HepG2 (cell line): ENCODE measurements around the gene ZNF17. TPM values are rescaled to one million over a fixed set of nuclear protein-coding genes. Genes with fewer than 3 reads are reported as not detected.

ENCODE experiments used
- FOXM1 ChIP-seq: sonication (generic); formaldehyde crosslinking; IDR thresholded peaks from 2 replicates; pipeline ENCODE4 v1.5.0; 2020; ENCODE audit warnings: missing genetic modification reagents
- KDM6A ChIP-seq: IDR thresholded peaks from 2 replicates; pipeline ENCODE4 v1.6.1; 2016; ENCODE audit warnings: low read depth
- ZNF205 ChIP-seq: IDR thresholded peaks from 2 replicates; pipeline ENCODE4 v1.6.1; 2018; ENCODE audit warnings: missing biosample characterization, missing genetic modification reagents
- ZNF30 ChIP-seq: sonication (generic); formaldehyde crosslinking; IDR thresholded peaks from 2 replicates; pipeline ENCODE4 v1.5.0; 2020; ENCODE audit warnings: mild to moderate bottlenecking, missing genetic modification reagents
- ZNF614 ChIP-seq: IDR thresholded peaks from 2 replicates; pipeline ENCODE4 v1.6.1; 2018; ENCODE audit warnings: missing biosample characterization, missing genetic modification reagents, inconsistent platforms, borderline replicate concordance
- polyA plus RNA-seq, 8 experiments: library from polyadenylated mRNA; depleted of rRNA in 3 of 8; stranded (reverse) in 7 of 8; unstranded in 1 of 8; fragments of >200 nt; fragmentation: Illumina TruSeq in 4 of 8; extraction: Trizol in 4 of 8; gene quantifications; 2 replicates each; pipeline versions ENCODE4 v1.2.1 to v1.2.3, GENCODE V29; 2011 to 2016; ENCODE audit warnings: low read depth in 4 of 8, missing spikeins in 1 of 8, mixed read lengths in 1 of 8; ENCODE audit not compliant: insufficient read depth in 1 of 8
- total RNA-seq, 5 experiments: library from RNA; depleted of rRNA; stranded (reverse); fragments of >200 nt; fragmentation: Illumina TruSeq; extraction: Trizol; gene quantifications; 2 replicates each; pipeline ENCODE4 v1.2.3, GENCODE V29; 2016; ENCODE audit warnings: low read depth in 1 of 5
- TF ChIP-seq, protein P1 (sequence below): sonication (generic); formaldehyde crosslinking; IDR thresholded peaks from 2 replicates; pipeline ENCODE4 v1.5.0; 2020; ENCODE audit warnings: mild to moderate bottlenecking, missing genetic modification reagents
- TF ChIP-seq, protein P2 (sequence below): sonication (generic); formaldehyde crosslinking; IDR thresholded peaks from 2 replicates; pipeline ENCODE4 v1.4.0; 2020; ENCODE audit warnings: missing genetic modification reagents, low read depth, mild to moderate bottlenecking, borderline replicate concordance
- TF ChIP-seq, protein P3 (sequence below): sonication (generic); formaldehyde crosslinking; IDR thresholded peaks from 2 replicates; pipeline ENCODE4 v1.4.0; 2020; ENCODE audit warnings: missing genetic modification reagents
- TF ChIP-seq, protein P4 (sequence below): conservative IDR thresholded peaks from 2 replicates; pipeline ENCODE4 v1.6.1; 2018; ENCODE audit warnings: missing genetic modification reagents
- TF ChIP-seq, protein P5 (sequence below): IDR thresholded peaks from 2 replicates; pipeline ENCODE4 v1.6.1; 2016; ENCODE audit warnings: missing compliant biosample characterization, missing genetic modification reagents, borderline replicate concordance
- TF ChIP-seq, protein P6 (sequence below): sonication (generic); formaldehyde crosslinking; IDR thresholded peaks from 2 replicates; pipeline ENCODE4 v1.4.0; 2020; ENCODE audit warnings: missing genetic modification reagents
- TF ChIP-seq, protein P7 (sequence below), 2 experiments: fragments of 450-650 bp in 1 of 2; sonication (generic) in 1 of 2; formaldehyde crosslinking; IDR thresholded peaks; 2 replicates each; pipeline versions ENCODE4 v1.5.0 to v1.8.0; 2020 to 2022; ENCODE audit warnings: mild to moderate bottlenecking in 1 of 2, missing genetic modification reagents in 1 of 2

ZNF17 gene
- total and polyA plus RNA-seq, 2 of the 13 experiments (the other 11 are each of a cell fraction or from before 2014, with no cell fraction given), result 3.7 to 10.1 TPM

DNA sequence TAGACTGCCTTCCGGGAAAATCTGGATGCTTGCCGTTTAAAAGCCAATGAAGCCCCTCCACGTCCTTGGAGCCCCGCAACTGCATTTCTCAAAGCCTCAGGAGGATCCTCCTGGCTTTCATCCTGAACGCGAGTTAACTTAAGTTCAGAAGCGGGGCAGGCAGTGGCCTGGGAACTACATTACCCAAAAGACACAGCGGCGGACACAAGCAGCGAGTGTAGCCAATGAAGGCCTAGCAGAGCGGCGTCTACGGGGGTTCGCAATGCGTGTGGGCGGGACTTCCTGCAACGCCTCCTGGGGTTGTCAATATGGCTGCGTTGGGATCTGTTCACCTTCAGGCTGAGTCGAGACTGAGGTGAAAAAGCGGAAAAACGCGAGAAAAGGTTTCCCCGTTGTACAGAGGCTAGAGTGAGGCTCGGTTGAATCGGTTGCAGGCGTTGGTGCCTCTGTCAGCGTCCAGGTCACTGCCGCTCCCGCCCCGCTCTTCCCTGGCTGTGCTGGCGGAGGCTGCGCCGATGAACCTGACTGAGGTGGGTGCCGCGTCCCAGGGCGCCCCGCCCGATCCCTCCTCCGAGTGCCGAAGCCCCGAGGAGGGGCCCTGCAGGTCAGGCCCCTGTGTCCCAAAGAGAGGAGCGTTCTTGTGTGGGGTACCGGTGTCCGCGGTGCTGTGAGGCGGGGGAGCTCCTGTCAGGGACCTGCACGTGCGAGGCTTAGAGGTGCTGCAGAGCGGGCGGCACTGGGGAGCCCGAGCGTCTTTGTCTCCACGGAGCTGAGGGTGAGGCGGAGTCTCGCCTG, at the start of gene ZNF17 (continued):
- TF ChIP-seq, protein P1, sequence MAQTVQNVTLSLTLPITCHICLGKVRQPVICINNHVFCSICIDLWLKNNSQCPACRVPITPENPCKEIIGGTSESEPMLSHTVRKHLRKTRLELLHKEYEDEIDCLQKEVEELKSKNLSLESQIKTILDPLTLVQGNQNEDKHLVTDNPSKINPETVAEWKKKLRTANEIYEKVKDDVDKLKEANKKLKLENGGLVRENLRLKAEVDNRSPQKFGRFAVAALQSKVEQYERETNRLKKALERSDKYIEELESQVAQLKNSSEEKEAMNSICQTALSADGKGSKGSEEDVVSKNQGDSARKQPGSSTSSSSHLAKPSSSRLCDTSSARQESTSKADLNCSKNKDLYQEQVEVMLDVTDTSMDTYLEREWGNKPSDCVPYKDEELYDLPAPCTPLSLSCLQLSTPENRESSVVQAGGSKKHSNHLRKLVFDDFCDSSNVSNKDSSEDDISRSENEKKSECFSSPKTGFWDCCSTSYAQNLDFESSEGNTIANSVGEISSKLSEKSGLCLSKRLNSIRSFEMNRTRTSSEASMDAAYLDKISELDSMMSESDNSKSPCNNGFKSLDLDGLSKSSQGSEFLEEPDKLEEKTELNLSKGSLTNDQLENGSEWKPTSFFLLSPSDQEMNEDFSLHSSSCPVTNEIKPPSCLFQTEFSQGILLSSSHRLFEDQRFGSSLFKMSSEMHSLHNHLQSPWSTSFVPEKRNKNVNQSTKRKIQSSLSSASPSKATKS (CRISPR knock-in tag), result no peak
- TF ChIP-seq, protein P2, sequence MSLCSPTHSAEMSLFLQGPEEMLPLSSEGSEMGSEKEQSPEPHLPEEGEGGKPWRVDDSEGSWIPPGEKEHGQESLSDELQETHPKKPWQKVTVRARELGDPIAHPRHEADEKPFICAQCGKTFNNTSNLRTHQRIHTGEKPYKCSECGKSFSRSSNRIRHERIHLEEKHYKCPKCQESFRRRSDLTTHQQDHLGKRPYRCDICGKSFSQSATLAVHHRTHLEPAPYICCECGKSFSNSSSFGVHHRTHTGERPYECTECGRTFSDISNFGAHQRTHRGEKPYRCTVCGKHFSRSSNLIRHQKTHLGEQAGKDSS (CRISPR knock-in tag), result no peak; the same call in 1 of the 2 replicates
- TF ChIP-seq FOXM1 (no peak), ZNF614 (CRISPR knock-in tag) (no peak), ZNF205 (CRISPR knock-in tag) (peak; percentile 28; the same call in 1 of the 2 replicates), ZNF30 (no peak), KDM6A (no peak)
- TF ChIP-seq, protein P3, sequence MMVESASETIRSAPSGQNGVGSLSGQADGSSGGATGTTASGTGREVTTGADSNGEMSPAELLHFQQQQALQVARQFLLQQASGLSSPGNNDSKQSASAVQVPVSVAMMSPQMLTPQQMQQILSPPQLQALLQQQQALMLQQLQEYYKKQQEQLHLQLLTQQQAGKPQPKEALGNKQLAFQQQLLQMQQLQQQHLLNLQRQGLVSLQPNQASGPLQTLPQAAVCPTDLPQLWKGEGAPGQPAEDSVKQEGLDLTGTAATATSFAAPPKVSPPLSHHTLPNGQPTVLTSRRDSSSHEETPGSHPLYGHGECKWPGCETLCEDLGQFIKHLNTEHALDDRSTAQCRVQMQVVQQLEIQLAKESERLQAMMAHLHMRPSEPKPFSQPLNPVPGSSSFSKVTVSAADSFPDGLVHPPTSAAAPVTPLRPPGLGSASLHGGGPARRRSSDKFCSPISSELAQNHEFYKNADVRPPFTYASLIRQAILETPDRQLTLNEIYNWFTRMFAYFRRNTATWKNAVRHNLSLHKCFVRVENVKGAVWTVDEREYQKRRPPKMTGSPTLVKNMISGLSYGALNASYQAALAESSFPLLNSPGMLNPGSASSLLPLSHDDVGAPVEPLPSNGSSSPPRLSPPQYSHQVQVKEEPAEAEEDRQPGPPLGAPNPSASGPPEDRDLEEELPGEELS (CRISPR knock-in tag), result no peak
- TF ChIP-seq, protein P4, sequence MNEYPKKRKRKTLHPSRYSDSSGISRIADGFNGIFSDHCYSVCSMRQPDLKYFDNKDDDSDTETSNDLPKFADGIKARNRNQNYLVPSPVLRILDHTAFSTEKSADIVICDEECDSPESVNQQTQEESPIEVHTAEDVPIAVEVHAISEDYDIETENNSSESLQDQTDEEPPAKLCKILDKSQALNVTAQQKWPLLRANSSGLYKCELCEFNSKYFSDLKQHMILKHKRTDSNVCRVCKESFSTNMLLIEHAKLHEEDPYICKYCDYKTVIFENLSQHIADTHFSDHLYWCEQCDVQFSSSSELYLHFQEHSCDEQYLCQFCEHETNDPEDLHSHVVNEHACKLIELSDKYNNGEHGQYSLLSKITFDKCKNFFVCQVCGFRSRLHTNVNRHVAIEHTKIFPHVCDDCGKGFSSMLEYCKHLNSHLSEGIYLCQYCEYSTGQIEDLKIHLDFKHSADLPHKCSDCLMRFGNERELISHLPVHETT, result peak; percentile 36; the same call in 1 of the 2 replicates
- TF ChIP-seq, protein P5, sequence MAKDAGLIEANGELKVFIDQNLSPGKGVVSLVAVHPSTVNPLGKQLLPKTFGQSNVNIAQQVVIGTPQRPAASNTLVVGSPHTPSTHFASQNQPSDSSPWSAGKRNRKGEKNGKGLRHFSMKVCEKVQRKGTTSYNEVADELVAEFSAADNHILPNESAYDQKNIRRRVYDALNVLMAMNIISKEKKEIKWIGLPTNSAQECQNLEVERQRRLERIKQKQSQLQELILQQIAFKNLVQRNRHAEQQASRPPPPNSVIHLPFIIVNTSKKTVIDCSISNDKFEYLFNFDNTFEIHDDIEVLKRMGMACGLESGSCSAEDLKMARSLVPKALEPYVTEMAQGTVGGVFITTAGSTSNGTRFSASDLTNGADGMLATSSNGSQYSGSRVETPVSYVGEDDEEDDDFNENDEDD (CRISPR knock-in tag), result 0 out of 2 replicates have a peak, but pooled peaks have one; percentile 39
- TF ChIP-seq, protein P6, sequence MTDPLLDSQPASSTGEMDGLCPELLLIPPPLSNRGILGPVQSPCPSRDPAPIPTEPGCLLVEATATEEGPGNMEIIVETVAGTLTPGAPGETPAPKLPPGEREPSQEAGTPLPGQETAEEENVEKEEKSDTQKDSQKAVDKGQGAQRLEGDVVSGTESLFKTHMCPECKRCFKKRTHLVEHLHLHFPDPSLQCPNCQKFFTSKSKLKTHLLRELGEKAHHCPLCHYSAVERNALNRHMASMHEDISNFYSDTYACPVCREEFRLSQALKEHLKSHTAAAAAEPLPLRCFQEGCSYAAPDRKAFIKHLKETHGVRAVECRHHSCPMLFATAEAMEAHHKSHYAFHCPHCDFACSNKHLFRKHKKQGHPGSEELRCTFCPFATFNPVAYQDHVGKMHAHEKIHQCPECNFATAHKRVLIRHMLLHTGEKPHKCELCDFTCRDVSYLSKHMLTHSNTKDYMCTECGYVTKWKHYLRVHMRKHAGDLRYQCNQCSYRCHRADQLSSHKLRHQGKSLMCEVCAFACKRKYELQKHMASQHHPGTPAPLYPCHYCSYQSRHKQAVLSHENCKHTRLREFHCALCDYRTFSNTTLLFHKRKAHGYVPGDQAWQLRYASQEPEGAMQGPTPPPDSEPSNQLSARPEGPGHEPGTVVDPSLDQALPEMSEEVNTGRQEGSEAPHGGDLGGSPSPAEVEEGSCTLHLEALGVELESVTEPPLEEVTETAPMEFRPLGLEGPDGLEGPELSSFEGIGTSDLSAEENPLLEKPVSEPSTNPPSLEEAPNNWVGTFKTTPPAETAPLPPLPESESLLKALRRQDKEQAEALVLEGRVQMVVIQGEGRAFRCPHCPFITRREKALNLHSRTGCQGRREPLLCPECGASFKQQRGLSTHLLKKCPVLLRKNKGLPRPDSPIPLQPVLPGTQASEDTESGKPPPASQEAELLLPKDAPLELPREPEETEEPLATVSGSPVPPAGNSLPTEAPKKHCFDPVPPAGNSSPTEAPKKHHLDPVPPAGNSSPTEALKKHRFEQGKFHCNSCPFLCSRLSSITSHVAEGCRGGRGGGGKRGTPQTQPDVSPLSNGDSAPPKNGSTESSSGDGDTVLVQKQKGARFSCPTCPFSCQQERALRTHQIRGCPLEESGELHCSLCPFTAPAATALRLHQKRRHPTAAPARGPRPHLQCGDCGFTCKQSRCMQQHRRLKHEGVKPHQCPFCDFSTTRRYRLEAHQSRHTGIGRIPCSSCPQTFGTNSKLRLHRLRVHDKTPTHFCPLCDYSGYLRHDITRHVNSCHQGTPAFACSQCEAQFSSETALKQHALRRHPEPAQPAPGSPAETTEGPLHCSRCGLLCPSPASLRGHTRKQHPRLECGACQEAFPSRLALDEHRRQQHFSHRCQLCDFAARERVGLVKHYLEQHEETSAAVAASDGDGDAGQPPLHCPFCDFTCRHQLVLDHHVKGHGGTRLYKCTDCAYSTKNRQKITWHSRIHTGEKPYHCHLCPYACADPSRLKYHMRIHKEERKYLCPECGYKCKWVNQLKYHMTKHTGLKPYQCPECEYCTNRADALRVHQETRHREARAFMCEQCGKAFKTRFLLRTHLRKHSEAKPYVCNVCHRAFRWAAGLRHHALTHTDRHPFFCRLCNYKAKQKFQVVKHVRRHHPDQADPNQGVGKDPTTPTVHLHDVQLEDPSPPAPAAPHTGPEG (CRISPR knock-in tag), result no peak
- TF ChIP-seq, protein P7, sequence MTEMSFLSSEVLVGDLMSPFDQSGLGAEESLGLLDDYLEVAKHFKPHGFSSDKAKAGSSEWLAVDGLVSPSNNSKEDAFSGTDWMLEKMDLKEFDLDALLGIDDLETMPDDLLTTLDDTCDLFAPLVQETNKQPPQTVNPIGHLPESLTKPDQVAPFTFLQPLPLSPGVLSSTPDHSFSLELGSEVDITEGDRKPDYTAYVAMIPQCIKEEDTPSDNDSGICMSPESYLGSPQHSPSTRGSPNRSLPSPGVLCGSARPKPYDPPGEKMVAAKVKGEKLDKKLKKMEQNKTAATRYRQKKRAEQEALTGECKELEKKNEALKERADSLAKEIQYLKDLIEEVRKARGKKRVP (CRISPR knock-in tag; IDR thresholded peaks at IDR 0.05), result no peak
